ENCODE data around the gene UBE2L3.
A peak's percentile ranks its signal among the peaks of the same experiment; 100 is the strongest.

The UBE2L3 gene

DNA sequence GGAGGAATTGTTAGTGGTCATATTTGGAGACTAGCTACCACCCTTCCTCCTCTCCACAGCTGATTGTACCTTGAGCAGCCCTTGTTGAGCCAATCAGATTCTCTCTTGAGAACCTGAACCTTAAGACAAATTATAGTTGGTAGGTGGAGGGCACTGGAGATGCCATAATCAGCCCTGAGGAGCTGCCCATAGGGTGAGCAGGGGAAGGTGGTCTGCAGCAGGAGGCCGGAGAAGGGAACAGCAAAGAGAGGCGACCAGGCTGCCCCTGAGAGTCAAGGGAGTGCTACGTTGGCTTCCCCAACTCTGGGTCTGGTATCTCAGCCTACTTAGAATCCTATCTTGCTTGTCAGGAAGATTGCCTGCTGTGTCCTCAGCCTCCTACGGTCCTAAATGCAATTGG lies 71.8 kb downstream of the UBE2L3 start:
- CTCF ChIA-PET, result no interaction called here
- peaks cover 0 to 5% (median 2%) of the 10 kb centered on the region in 4 experiments for H3K36me3 ChIP-seq (ENCODE audit: control insufficient read depth in 4 of 4, insufficient read depth in 4 of 4, low read length in 3 of 4)

DNA sequence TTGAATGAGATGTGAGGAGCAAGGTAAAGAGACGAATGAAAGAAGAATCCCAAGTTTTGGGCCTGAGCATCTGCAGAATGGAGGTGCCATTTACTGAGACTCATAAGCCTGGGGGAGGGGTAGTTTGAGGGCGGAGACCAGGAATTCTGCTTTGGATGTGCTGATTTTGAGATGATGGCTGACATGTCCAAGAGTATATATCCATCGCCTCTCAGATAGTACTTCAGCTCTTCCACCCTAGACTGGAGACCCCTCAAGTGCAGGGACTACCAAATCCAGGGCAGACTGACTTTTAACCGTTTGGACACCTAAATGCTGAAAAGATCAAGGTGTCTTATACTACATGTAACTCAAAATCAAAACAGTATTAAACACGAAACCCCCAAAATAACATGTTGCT lies 73.3 kb downstream of the UBE2L3 start:
- no peak overlapping the region for H3K4me3 ChIP-seq (ENCODE audit: control insufficient read depth in 1 of 7, extremely low read depth in 1 of 7, insufficient read depth in 4 of 7, low read depth in 2 of 7, low read length in 6 of 7)
- H3K4me1 ChIP-seq (ENCODE audit: control extremely low read depth in 1 of 4, control insufficient read depth in 4 of 4, insufficient read depth in 4 of 4, low read length in 3 of 4), result peaks cover 3 to 30% (median 22%) of the 10 kb centered on the region in 4 experiments
- no peaks in the 10 kb centered on the region for H3K9me3 ChIP-seq (ENCODE audit: control extremely low read depth in 1 of 5, control insufficient read depth in 4 of 5, insufficient read depth in 2 of 5, low read depth in 1 of 5, low read length in 4 of 5)
- CTCF ChIA-PET, result interaction anchor here (1.0 to 9.2 kb wide), 2 partner anchors 15 to 27 kb away, joined by 6 to 174 read pairs; partner anchors contain the start of genes CCDC116 and YDJC
- H3K27me3 ChIP-seq (replicated peaks in 2 of 5; ENCODE audit: control insufficient read depth in 4 of 5, insufficient read depth in 5 of 5, low read length in 4 of 5), result peaks cover 0 to 5% (median 0%) of the 10 kb centered on the region in 5 experiments
- peaks cover 0 to 8% (median 2%) of the 10 kb centered on the region in 4 experiments for H3K36me3 ChIP-seq (ENCODE audit: control insufficient read depth in 4 of 4, insufficient read depth in 4 of 4, low read length in 3 of 4)
- POLR2A ChIA-PET, result interaction anchor here (1.2 to 3.4 kb wide), 4 partner anchors 8 to 38 kb away, joined by 4 to 41 read pairs (median 6); partner anchors contain the start of genes CCDC116 and YDJC
- WGBS (ENCODE audit: insufficient coverage), result 100% methylated on average over 3 of the region's 5 CpGs
- no peak for DNase-seq
- peak overlapping the region in 1 of 2 experiments; percentile 95 for H3K27ac ChIP-seq (ENCODE audit: insufficient read depth in 1 of 2, low read depth in 1 of 2, low read length in 2 of 2, poor library complexity in 1 of 2, severe bottlenecking in 2 of 2)

More for the DNA sequence above, 71.8 kb downstream of the UBE2L3 start:
- POLR2A ChIA-PET, result no interaction called here
- WGBS (ENCODE audit: insufficient coverage), result 100% methylated on average over 4 of the region's 4 CpGs
- H3K27me3 ChIP-seq (replicated peaks in 2 of 5; ENCODE audit: control insufficient read depth in 4 of 5, insufficient read depth in 5 of 5, low read length in 4 of 5), result peaks cover 0 to 5% (median 0%) of the 10 kb centered on the region in 5 experiments
- no peak for DNase-seq
- H3K4me1 ChIP-seq (ENCODE audit: control extremely low read depth in 1 of 4, control insufficient read depth in 4 of 4, insufficient read depth in 4 of 4, low read length in 3 of 4), result peaks cover 3 to 30% (median 22%) of the 10 kb centered on the region in 4 experiments
- H3K27ac ChIP-seq (ENCODE audit: insufficient read depth in 1 of 2, low read depth in 1 of 2, low read length in 2 of 2, poor library complexity in 1 of 2, severe bottlenecking in 2 of 2), result no peak overlapping the region
- H3K9me3 ChIP-seq (ENCODE audit: control extremely low read depth in 1 of 5, control insufficient read depth in 4 of 5, insufficient read depth in 2 of 5, low read depth in 1 of 5, low read length in 4 of 5), result no peaks in the 10 kb centered on the region
- H3K4me3 ChIP-seq (ENCODE audit: control insufficient read depth in 1 of 7, extremely low read depth in 1 of 7, insufficient read depth in 4 of 7, low read depth in 2 of 7, low read length in 6 of 7), result no peak overlapping the region

DNA sequence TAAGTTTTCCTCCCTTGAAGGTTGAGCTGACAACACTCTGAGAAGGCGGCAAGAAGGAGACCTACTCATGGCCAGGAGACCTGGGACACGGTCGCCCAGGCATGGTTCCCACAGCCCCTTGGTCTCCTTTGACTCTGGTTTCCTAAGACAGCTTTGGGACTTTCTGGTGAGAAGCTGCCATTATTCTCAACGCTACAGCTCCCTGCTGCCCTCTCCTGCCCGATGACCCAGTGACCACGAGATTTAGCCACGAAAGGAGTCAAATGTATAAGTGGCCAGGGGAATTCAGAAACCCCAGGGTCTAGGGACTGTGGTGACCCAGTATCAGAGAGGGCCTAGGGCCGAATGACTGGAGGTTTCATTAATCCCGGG lies 73.9 kb downstream of the UBE2L3 start:
- peaks cover 3 to 30% (median 22%) of the 10 kb centered on the region in 4 experiments for H3K4me1 ChIP-seq (ENCODE audit: control extremely low read depth in 1 of 4, control insufficient read depth in 4 of 4, insufficient read depth in 4 of 4, low read length in 3 of 4)
- WGBS (ENCODE audit: insufficient coverage), result 16% methylated on average over 9 of the region's 9 CpGs
- no peaks in the 10 kb centered on the region for H3K9me3 ChIP-seq (ENCODE audit: control extremely low read depth in 1 of 5, control insufficient read depth in 4 of 5, insufficient read depth in 2 of 5, low read depth in 1 of 5, low read length in 4 of 5)
- peaks cover 0 to 5% (median 0%) of the 10 kb centered on the region in 5 experiments for H3K27me3 ChIP-seq (replicated peaks in 2 of 5; ENCODE audit: control insufficient read depth in 4 of 5, insufficient read depth in 5 of 5, low read length in 4 of 5)
- peaks cover 0 to 13% (median 2%) of the 10 kb centered on the region in 4 experiments for H3K36me3 ChIP-seq (ENCODE audit: control insufficient read depth in 4 of 4, insufficient read depth in 4 of 4, low read length in 3 of 4)
- peak overlapping the region in 5 of 7 experiments; percentile 21 to 74 (median 56) for H3K4me3 ChIP-seq (ENCODE audit: control insufficient read depth in 1 of 7, extremely low read depth in 1 of 7, insufficient read depth in 4 of 7, low read depth in 2 of 7, low read length in 6 of 7)
- peak in 1 of 3 donors; percentile 27 for DNase-seq
- H3K27ac ChIP-seq (ENCODE audit: insufficient read depth in 1 of 2, low read depth in 1 of 2, low read length in 2 of 2, poor library complexity in 1 of 2, severe bottlenecking in 2 of 2), result peak overlapping the region in 1 of 2 experiments; percentile 95
- CTCF ChIA-PET, result interaction anchor here (1.0 to 9.2 kb wide), 2 partner anchors 15 to 27 kb away, joined by 6 to 174 read pairs; partner anchors contain the start of genes CCDC116 and YDJC
- POLR2A ChIA-PET, result interaction anchor here (0.7 to 3.4 kb wide), 7 partner anchors 8 to 59 kb away, joined by 3 to 41 read pairs (median 4); partner anchors contain the start of genes CCDC116 and YDJC

DNA sequence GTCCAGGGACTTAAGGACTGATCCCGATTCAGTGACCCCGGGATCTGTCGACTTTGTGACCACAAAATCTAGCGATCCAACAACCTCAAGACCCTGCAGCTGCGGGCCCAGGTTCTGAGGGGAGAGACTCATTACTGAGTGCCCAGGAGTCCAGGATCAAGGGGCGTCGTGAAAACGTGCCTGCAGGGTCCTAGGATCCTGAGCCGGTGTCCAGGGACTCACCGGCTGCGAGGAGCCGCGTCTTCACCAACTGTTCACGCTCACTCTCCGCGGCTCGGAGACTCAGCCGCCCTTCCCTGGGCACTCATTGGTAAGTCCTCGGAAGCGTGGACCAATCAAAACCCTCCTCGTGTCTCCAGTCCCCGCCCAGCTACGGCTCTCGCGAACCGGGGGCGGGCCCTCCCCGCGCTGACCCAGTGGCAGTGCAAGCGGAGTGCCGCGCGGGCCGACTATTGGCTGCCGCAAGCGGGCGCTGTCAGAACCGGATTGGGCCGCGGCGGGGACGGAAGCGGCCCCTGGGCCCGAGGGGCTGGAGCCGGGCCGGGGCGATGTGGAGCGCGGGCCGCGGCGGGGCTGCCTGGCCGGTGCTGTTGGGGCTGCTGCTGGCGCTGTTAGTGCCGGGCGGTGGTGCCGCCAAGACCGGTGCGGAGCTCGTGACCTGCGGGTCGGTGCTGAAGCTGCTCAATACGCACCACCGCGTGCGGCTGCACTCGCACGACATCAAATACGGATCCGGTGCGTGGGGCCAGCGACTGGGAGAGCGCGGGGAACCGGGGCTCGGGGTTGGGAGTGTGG lies 74.5 kb downstream of the UBE2L3 start, which contains the start of gene SDF2L1:
Gene SDF2L1 (plus strand): TSS at position 514 of the 795 bp plus-strand sequence. CDS start 35 bp downstream, at position 549.
- DNase-seq, result peak; percentile 97 to 98 (median 98)
- Histone ChIP-seq H3K27ac (ENCODE audit: insufficient read depth in 1 of 2, low read depth in 1 of 2, low read length in 2 of 2, poor library complexity in 1 of 2, severe bottlenecking in 2 of 2) (peak within 1 kb of the TSS; percentile 54 to 95), H3K36me3 (ENCODE audit: control insufficient read depth in 4 of 4, insufficient read depth in 4 of 4, low read length in 3 of 4) (peaks cover 0 to 14% (median 2%) of the 10 kb centered on the region in 4 experiments), H3K4me1 (ENCODE audit: control extremely low read depth in 1 of 4, control insufficient read depth in 4 of 4, insufficient read depth in 4 of 4, low read length in 3 of 4) (peaks cover 3 to 30% (median 23%) of the 10 kb centered on the region in 4 experiments), H3K4me3 (ENCODE audit: control insufficient read depth in 1 of 7, extremely low read depth in 1 of 7, insufficient read depth in 4 of 7, low read depth in 2 of 7, low read length in 6 of 7) (peak within 1 kb of the TSS; percentile 13 to 74 (median 66)), H3K9me3 (ENCODE audit: control extremely low read depth in 1 of 5, control insufficient read depth in 4 of 5, insufficient read depth in 2 of 5, low read depth in 1 of 5, low read length in 4 of 5) (no peaks in the 10 kb centered on the region), H3K27me3 (replicated peaks in 2 of 5; ENCODE audit: control insufficient read depth in 4 of 5, insufficient read depth in 5 of 5, low read length in 4 of 5) (peaks cover 0 to 5% (median 0%) of the 10 kb centered on the region in 5 experiments)
- CTCF ChIA-PET, result interaction anchor here (0.8 to 9.2 kb wide), 7 partner anchors 8 to 78 kb away, joined by 3 to 174 read pairs (median 6); partner anchors contain the start of genes CCDC116 and YDJC
- POLR2A ChIA-PET, result interaction anchor here (0.5 to 3.4 kb wide), 11 partner anchors 8 to 190 kb away, joined by 3 to 41 read pairs (median 3); partner anchors contain the start of genes CCDC116, PPIL2 and YDJC
- WGBS (ENCODE audit: insufficient coverage), result under 1% methylated on average over 69 of the region's 76 CpGs

DNA sequence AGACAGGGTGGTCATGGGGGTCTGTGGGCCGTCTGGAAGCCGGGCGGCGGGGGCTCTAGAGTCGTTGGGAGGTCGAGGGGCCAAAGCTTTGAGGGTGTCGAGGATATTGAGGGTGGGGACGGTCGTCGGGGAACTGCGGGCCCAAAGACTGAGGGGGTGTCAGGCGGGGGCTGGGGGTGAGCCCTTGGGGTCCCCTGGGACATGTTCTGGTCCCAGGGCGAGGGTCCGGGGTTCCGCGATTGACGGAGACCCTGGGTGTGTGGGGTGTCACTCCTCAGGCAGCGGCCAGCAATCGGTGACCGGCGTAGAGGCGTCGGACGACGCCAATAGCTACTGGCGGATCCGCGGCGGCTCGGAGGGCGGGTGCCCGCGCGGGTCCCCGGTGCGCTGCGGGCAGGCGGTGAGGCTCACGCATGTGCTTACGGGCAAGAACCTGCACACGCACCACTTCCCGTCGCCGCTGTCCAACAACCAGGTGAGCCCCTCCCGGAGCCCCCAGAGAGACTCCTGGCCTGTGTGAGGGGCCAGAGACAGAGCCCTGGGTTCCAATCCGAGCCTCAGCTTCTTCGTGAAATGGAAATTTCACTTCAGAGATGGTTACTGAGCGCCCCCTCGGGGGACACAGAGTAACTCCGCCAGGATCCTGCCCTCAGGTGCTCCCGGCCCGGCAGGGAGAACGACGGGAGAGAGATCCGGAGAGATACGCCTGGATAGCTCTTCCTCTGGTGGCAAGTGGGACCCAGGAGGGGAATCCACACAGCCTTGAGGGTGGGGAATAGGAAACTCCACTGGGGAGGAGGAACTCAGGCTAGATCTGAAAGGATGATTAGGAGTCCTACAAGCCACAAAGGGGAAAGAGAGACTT lies 75.3 kb downstream of the UBE2L3 start:
- Histone ChIP-seq H3K27me3 (replicated peaks in 2 of 5; ENCODE audit: control insufficient read depth in 4 of 5, insufficient read depth in 5 of 5, low read length in 4 of 5) (peaks cover 0 to 5% (median 0%) of the 10 kb centered on the region in 5 experiments), H3K27ac (ENCODE audit: insufficient read depth in 1 of 2, low read depth in 1 of 2, low read length in 2 of 2, poor library complexity in 1 of 2, severe bottlenecking in 2 of 2) (peak overlapping the region; percentile 54 to 95), H3K36me3 (ENCODE audit: control insufficient read depth in 4 of 4, insufficient read depth in 4 of 4, low read length in 3 of 4) (peaks cover 0 to 14% (median 2%) of the 10 kb centered on the region in 4 experiments), H3K9me3 (ENCODE audit: control extremely low read depth in 1 of 5, control insufficient read depth in 4 of 5, insufficient read depth in 2 of 5, low read depth in 1 of 5, low read length in 4 of 5) (no peaks in the 10 kb centered on the region), H3K4me1 (ENCODE audit: control extremely low read depth in 1 of 4, control insufficient read depth in 4 of 4, insufficient read depth in 4 of 4, low read length in 3 of 4) (peaks cover 3 to 30% (median 24%) of the 10 kb centered on the region in 4 experiments), H3K4me3 (ENCODE audit: control insufficient read depth in 1 of 7, extremely low read depth in 1 of 7, insufficient read depth in 4 of 7, low read depth in 2 of 7, low read length in 6 of 7) (peak overlapping the region; percentile 13 to 74 (median 66))
- POLR2A ChIA-PET, result interaction anchor here (0.7 to 3.4 kb wide), 9 partner anchors 8 to 70 kb away, joined by 3 to 41 read pairs (median 3); partner anchors contain the start of genes CCDC116, PPIL2 and YDJC
- DNase-seq, result peak; percentile 55 to 59 (median 56)
- CTCF ChIA-PET, result interaction anchor here (0.8 to 9.2 kb wide), 6 partner anchors 9 to 79 kb away, joined by 3 to 174 read pairs (median 6); partner anchors contain the start of genes CCDC116 and YDJC
- WGBS (ENCODE audit: insufficient coverage), result 2% methylated on average over 54 of the region's 56 CpGs
